ENCODE measurements around the gene ZFR2.

GRCh38 chr19:3852614-3853254 is 16.1 kb downstream of the ZFR2 start:
- no peak for TF ChIP-seq POLR2A (IDR thresholded peaks at IDR 0.05; ENCODE audit: low read length)
- TF ChIP-seq GATA1 (IDR thresholded peaks at IDR 0.05; ENCODE audit: low read depth, low read length): no peak

Data from erythroblast (primary cell).